ENCODE measurements around the gene NCKAP5.

DNA sequence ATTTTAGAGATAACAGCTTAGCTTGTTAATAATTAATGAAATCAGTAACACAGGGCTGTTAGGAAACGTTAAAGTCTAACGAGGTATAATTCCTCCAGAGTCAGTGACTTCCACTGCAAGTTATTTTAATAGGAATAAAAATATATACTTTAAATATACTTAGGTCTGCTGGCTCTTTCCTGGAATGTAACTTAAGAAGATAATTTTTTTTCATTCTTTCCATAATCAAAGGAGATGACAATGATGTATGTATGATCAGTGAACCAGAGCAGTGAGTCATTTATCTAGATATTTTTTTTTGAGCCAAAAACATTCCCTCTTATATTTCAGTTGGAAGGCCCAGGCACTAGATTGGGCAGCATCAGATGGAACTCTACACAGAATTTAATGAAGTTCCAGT lies 794.1 kb downstream of the NCKAP5 start:
- TF ChIP-seq, protein P1, sequence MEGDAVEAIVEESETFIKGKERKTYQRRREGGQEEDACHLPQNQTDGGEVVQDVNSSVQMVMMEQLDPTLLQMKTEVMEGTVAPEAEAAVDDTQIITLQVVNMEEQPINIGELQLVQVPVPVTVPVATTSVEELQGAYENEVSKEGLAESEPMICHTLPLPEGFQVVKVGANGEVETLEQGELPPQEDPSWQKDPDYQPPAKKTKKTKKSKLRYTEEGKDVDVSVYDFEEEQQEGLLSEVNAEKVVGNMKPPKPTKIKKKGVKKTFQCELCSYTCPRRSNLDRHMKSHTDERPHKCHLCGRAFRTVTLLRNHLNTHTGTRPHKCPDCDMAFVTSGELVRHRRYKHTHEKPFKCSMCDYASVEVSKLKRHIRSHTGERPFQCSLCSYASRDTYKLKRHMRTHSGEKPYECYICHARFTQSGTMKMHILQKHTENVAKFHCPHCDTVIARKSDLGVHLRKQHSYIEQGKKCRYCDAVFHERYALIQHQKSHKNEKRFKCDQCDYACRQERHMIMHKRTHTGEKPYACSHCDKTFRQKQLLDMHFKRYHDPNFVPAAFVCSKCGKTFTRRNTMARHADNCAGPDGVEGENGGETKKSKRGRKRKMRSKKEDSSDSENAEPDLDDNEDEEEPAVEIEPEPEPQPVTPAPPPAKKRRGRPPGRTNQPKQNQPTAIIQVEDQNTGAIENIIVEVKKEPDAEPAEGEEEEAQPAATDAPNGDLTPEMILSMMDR (IDR thresholded peaks at IDR 0.05; ENCODE audit: low read depth, low read length, missing input control): no peak
- TF ChIP-seq HNF4G (IDR thresholded peaks at IDR 0.05): no peak
- TF ChIP-seq, protein P2, sequence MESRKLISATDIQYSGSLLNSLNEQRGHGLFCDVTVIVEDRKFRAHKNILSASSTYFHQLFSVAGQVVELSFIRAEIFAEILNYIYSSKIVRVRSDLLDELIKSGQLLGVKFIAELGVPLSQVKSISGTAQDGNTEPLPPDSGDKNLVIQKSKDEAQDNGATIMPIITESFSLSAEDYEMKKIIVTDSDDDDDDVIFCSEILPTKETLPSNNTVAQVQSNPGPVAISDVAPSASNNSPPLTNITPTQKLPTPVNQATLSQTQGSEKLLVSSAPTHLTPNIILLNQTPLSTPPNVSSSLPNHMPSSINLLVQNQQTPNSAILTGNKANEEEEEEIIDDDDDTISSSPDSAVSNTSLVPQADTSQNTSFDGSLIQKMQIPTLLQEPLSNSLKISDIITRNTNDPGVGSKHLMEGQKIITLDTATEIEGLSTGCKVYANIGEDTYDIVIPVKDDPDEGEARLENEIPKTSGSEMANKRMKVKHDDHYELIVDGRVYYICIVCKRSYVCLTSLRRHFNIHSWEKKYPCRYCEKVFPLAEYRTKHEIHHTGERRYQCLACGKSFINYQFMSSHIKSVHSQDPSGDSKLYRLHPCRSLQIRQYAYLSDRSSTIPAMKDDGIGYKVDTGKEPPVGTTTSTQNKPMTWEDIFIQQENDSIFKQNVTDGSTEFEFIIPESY (IDR thresholded peaks at IDR 0.05): no peak
- TF ChIP-seq, protein P3, sequence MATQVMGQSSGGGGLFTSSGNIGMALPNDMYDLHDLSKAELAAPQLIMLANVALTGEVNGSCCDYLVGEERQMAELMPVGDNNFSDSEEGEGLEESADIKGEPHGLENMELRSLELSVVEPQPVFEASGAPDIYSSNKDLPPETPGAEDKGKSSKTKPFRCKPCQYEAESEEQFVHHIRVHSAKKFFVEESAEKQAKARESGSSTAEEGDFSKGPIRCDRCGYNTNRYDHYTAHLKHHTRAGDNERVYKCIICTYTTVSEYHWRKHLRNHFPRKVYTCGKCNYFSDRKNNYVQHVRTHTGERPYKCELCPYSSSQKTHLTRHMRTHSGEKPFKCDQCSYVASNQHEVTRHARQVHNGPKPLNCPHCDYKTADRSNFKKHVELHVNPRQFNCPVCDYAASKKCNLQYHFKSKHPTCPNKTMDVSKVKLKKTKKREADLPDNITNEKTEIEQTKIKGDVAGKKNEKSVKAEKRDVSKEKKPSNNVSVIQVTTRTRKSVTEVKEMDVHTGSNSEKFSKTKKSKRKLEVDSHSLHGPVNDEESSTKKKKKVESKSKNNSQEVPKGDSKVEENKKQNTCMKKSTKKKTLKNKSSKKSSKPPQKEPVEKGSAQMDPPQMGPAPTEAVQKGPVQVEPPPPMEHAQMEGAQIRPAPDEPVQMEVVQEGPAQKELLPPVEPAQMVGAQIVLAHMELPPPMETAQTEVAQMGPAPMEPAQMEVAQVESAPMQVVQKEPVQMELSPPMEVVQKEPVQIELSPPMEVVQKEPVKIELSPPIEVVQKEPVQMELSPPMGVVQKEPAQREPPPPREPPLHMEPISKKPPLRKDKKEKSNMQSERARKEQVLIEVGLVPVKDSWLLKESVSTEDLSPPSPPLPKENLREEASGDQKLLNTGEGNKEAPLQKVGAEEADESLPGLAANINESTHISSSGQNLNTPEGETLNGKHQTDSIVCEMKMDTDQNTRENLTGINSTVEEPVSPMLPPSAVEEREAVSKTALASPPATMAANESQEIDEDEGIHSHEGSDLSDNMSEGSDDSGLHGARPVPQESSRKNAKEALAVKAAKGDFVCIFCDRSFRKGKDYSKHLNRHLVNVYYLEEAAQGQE (IDR thresholded peaks at IDR 0.05): no peak
